Measurements from ENCODE around the gene COBL.
A peak's percentile ranks its signal among the peaks of the same experiment; 100 is the strongest.

COBL gene

GRCh38 chr7:51308696-51309095 is 7.9 kb downstream of the COBL start:
- no peak for DNase-seq (ENCODE audit: low spot score)
- no CpG with 5 or more reads among the region's 5 CpGs for WGBS, 2 donors (ENCODE audit: extremely low coverage in 2 of 2, insufficient read length in 2 of 2, insufficient replicate concordance in 1 of 2)
- H3K9me3 ChIP-seq (replicated peaks in 1 of 2; ENCODE audit: control insufficient read depth in 2 of 2, insufficient read depth in 1 of 2, low read depth in 1 of 2, low read length in 2 of 2), result no peaks in the 10 kb centered on the region

DNA sequence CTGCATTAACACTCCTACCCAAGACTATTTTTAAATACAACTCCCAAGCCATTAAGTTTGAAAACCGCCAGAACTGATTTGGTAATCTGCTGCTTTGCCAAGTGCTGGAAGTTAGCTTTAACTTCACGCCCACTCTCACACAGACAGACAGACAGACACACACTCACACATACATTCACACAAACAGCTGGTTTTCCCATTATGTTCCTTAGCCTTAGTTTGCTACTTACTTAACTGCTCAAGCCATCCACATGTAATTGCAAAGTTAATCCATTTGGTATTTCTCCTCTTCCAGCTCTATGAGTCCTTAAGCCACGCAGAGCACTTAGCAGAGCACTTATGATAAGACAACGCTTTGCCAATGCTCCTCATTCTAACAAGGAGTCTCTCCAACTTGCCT is 8.3 kb downstream of the COBL start:
- Histone ChIP-seq H2BK15ac (ENCODE audit: low read length) (no peak overlapping the region), H3K27me3 (ENCODE audit: control insufficient read depth in 3 of 3, insufficient read depth in 3 of 3, low read depth in 1 of 3, low read length in 3 of 3) (peaks cover 0 to 12% (median 0%) of the 10 kb centered on the region in 3 experiments), H4K8ac (ENCODE audit: low read depth, low read length) (no peak overlapping the region), H3K4ac (ENCODE audit: low read length) (no peak overlapping the region), H3K4me3 (ENCODE audit: low read length in 2 of 2) (no peak overlapping the region), H3K4me2 (ENCODE audit: insufficient read depth, low read length, poor library complexity, severe bottlenecking) (no peak overlapping the region), H3K4me1 (ENCODE audit: control insufficient read depth in 2 of 2, insufficient read depth in 1 of 2, low read depth in 1 of 2, low read length in 2 of 2) (peaks cover 0 to 3% of the 10 kb centered on the region in 2 donors), H3K14ac (ENCODE audit: low read length) (no peak overlapping the region), H3K9me3 (replicated peaks in 1 of 2; ENCODE audit: control insufficient read depth in 2 of 2, insufficient read depth in 1 of 2, low read depth in 1 of 2, low read length in 2 of 2) (no peaks in the 10 kb centered on the region), H3K36me3 (replicated peaks in 1 of 2; ENCODE audit: control insufficient read depth in 2 of 2, insufficient read depth in 2 of 2, low read length in 2 of 2) (no peaks in the 10 kb centered on the region), H3K18ac (ENCODE audit: low read length) (no peak overlapping the region), H2BK120ac (ENCODE audit: low read depth, low read length) (no peak overlapping the region), H2AFZ (ENCODE audit: low read length) (no peak overlapping the region), H3K9ac (ENCODE audit: low read depth, low read length, poor library complexity) (peak overlapping the region; percentile 32), H3K27ac (replicated peaks; ENCODE audit: low read length) (no peak overlapping the region), H2AK5ac (ENCODE audit: low read depth, low read length) (no peak overlapping the region), H4K91ac (ENCODE audit: low read depth, low read length, poor library complexity) (no peak overlapping the region), H2BK5ac (ENCODE audit: low read length) (no peak overlapping the region), H2BK12ac (ENCODE audit: low read length) (no peak overlapping the region), H3K79me1 (ENCODE audit: low read depth, low read length) (no peaks in the 10 kb centered on the region), H3K23ac (ENCODE audit: low read depth, low read length, poor library complexity) (no peak overlapping the region)
- WGBS, 2 donors (ENCODE audit: extremely low coverage in 2 of 2, insufficient read length in 2 of 2, insufficient replicate concordance in 1 of 2), result no CpG with 5 or more reads among the region's 4 CpGs
- DNase-seq (ENCODE audit: low spot score), result no peak

More at GRCh38 chr7:51308696-51309095, 7.9 kb downstream of the COBL start:
- Histone ChIP-seq H3K4ac (ENCODE audit: low read length) (no peak overlapping the region), H3K23ac (ENCODE audit: low read depth, low read length, poor library complexity) (no peak overlapping the region), H3K36me3 (replicated peaks in 1 of 2; ENCODE audit: control insufficient read depth in 2 of 2, insufficient read depth in 2 of 2, low read length in 2 of 2) (no peaks in the 10 kb centered on the region), H4K8ac (ENCODE audit: low read depth, low read length) (no peak overlapping the region), H3K14ac (ENCODE audit: low read length) (no peak overlapping the region), H3K79me1 (ENCODE audit: low read depth, low read length) (no peaks in the 10 kb centered on the region), H3K4me3 (ENCODE audit: low read length in 2 of 2) (no peak overlapping the region), H3K27ac (replicated peaks; ENCODE audit: low read length) (no peak overlapping the region), H2AK5ac (ENCODE audit: low read depth, low read length) (no peak overlapping the region), H2AFZ (ENCODE audit: low read length) (no peak overlapping the region), H2BK5ac (ENCODE audit: low read length) (no peak overlapping the region), H3K4me1 (ENCODE audit: control insufficient read depth in 2 of 2, insufficient read depth in 1 of 2, low read depth in 1 of 2, low read length in 2 of 2) (peaks cover 0 to 3% of the 10 kb centered on the region in 2 donors), H3K27me3 (ENCODE audit: control insufficient read depth in 3 of 3, insufficient read depth in 3 of 3, low read depth in 1 of 3, low read length in 3 of 3) (peaks cover 0 to 16% (median 2%) of the 10 kb centered on the region in 3 experiments), H3K4me2 (ENCODE audit: insufficient read depth, low read length, poor library complexity, severe bottlenecking) (no peak overlapping the region), H3K18ac (ENCODE audit: low read length) (peak overlapping the region; percentile 58), H2BK15ac (ENCODE audit: low read length) (no peak overlapping the region), H3K9ac (ENCODE audit: low read depth, low read length, poor library complexity) (peak overlapping the region; percentile 32), H4K91ac (ENCODE audit: low read depth, low read length, poor library complexity) (no peak overlapping the region), H2BK120ac (ENCODE audit: low read depth, low read length) (no peak overlapping the region), H2BK12ac (ENCODE audit: low read length) (no peak overlapping the region)

DNA sequence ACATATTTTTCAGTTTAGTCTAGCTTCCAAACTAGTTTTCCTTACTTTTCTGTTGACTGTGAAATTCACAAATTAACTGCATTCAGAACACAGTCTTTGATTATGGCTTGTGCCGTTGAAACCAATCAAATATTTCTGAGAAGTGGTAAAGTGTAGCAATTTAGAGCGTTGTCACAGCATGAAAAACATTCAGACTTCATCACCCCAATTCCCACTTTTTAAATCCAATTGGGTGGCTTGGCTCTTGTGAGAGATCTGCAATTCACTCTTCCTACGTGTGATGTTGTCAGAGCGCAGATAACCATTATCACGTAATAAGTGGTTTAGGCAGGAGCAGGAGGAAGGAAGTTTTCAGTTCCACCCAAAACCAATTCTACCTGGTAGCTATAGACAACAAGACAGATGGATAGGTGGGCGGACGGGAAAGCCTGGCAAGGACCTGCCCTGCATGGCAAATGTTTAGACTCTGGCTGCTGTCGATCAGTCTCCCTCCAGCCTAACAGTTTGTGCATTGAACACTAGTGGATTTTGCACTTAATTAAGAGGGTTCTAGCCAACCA is 8.9 kb downstream of the COBL start:
- Histone ChIP-seq H2BK15ac (ENCODE audit: low read length) (no peak overlapping the region), H3K79me1 (ENCODE audit: low read depth, low read length) (no peaks in the 10 kb centered on the region), H3K4me1 (ENCODE audit: control insufficient read depth in 2 of 2, insufficient read depth in 1 of 2, low read depth in 1 of 2, low read length in 2 of 2) (peaks cover 0 to 3% of the 10 kb centered on the region in 2 donors), H3K36me3 (replicated peaks in 1 of 2; ENCODE audit: control insufficient read depth in 2 of 2, insufficient read depth in 2 of 2, low read length in 2 of 2) (no peaks in the 10 kb centered on the region), H3K27me3 (ENCODE audit: control insufficient read depth in 3 of 3, insufficient read depth in 3 of 3, low read depth in 1 of 3, low read length in 3 of 3) (peaks cover 0 to 7% (median 0%) of the 10 kb centered on the region in 3 experiments), H3K14ac (ENCODE audit: low read length) (no peak overlapping the region), H3K4ac (ENCODE audit: low read length) (no peak overlapping the region), H2BK120ac (ENCODE audit: low read depth, low read length) (no peak overlapping the region), H3K27ac (replicated peaks; ENCODE audit: low read length) (no peak overlapping the region), H3K18ac (ENCODE audit: low read length) (no peak overlapping the region), H2AK5ac (ENCODE audit: low read depth, low read length) (no peak overlapping the region), H3K4me3 (ENCODE audit: low read length in 2 of 2) (no peak overlapping the region), H3K23ac (ENCODE audit: low read depth, low read length, poor library complexity) (no peak overlapping the region), H3K9ac (ENCODE audit: low read depth, low read length, poor library complexity) (no peak overlapping the region), H2BK12ac (ENCODE audit: low read length) (no peak overlapping the region), H3K4me2 (ENCODE audit: insufficient read depth, low read length, poor library complexity, severe bottlenecking) (no peak overlapping the region), H4K91ac (ENCODE audit: low read depth, low read length, poor library complexity) (no peak overlapping the region), H2BK5ac (ENCODE audit: low read length) (no peak overlapping the region), H4K8ac (ENCODE audit: low read depth, low read length) (no peak overlapping the region), H3K9me3 (replicated peaks in 1 of 2; ENCODE audit: control insufficient read depth in 2 of 2, insufficient read depth in 1 of 2, low read depth in 1 of 2, low read length in 2 of 2) (no peaks in the 10 kb centered on the region), H2AFZ (ENCODE audit: low read length) (no peak overlapping the region)
- no peak for DNase-seq (ENCODE audit: low spot score)
- no CpG with 5 or more reads among the region's 8 CpGs for WGBS, 2 donors (ENCODE audit: extremely low coverage in 2 of 2, insufficient read length in 2 of 2, insufficient replicate concordance in 1 of 2)

GRCh38 chr7:51306761-51307160 is 9.8 kb downstream of the COBL start:
- Histone ChIP-seq H3K23ac (ENCODE audit: low read depth, low read length, poor library complexity) (no peak overlapping the region), H2BK12ac (ENCODE audit: low read length) (no peak overlapping the region), H2AFZ (ENCODE audit: low read length) (no peak overlapping the region), H2BK15ac (ENCODE audit: low read length) (no peak overlapping the region), H2BK5ac (ENCODE audit: low read length) (no peak overlapping the region), H3K18ac (ENCODE audit: low read length) (no peak overlapping the region), H3K4me3 (ENCODE audit: low read length in 2 of 2) (no peak overlapping the region), H2AK5ac (ENCODE audit: low read depth, low read length) (no peak overlapping the region), H2BK120ac (ENCODE audit: low read depth, low read length) (no peak overlapping the region), H3K9me3 (replicated peaks in 1 of 2; ENCODE audit: control insufficient read depth in 2 of 2, insufficient read depth in 1 of 2, low read depth in 1 of 2, low read length in 2 of 2) (no peaks in the 10 kb centered on the region), H3K14ac (ENCODE audit: low read length) (no peak overlapping the region), H3K4me1 (ENCODE audit: control insufficient read depth in 2 of 2, insufficient read depth in 1 of 2, low read depth in 1 of 2, low read length in 2 of 2) (peaks cover 0 to 3% of the 10 kb centered on the region in 2 donors), H3K4me2 (ENCODE audit: insufficient read depth, low read length, poor library complexity, severe bottlenecking) (no peak overlapping the region), H3K4ac (ENCODE audit: low read length) (no peak overlapping the region), H3K27me3 (ENCODE audit: control insufficient read depth in 3 of 3, insufficient read depth in 3 of 3, low read depth in 1 of 3, low read length in 3 of 3) (peaks cover 0 to 5% (median 0%) of the 10 kb centered on the region in 3 experiments), H3K79me1 (ENCODE audit: low read depth, low read length) (no peaks in the 10 kb centered on the region), H3K36me3 (replicated peaks in 1 of 2; ENCODE audit: control insufficient read depth in 2 of 2, insufficient read depth in 2 of 2, low read length in 2 of 2) (no peaks in the 10 kb centered on the region), H4K8ac (ENCODE audit: low read depth, low read length) (no peak overlapping the region), H3K9ac (ENCODE audit: low read depth, low read length, poor library complexity) (no peak overlapping the region), H4K91ac (ENCODE audit: low read depth, low read length, poor library complexity) (no peak overlapping the region), H3K27ac (replicated peaks; ENCODE audit: low read length) (no peak overlapping the region)
- DNase-seq (ENCODE audit: low spot score), result no peak
- no CpG with 5 or more reads among the region's 9 CpGs for WGBS, 2 donors (ENCODE audit: extremely low coverage in 2 of 2, insufficient read length in 2 of 2, insufficient replicate concordance in 1 of 2)
